ENCODE data around the gene CD274.
"Not testable (repeated sequence)": the region's sequence is repeated elsewhere in the genome, so short reads cannot be mapped to it uniquely, and the experiment has no call there.

CD274 gene

DNA sequence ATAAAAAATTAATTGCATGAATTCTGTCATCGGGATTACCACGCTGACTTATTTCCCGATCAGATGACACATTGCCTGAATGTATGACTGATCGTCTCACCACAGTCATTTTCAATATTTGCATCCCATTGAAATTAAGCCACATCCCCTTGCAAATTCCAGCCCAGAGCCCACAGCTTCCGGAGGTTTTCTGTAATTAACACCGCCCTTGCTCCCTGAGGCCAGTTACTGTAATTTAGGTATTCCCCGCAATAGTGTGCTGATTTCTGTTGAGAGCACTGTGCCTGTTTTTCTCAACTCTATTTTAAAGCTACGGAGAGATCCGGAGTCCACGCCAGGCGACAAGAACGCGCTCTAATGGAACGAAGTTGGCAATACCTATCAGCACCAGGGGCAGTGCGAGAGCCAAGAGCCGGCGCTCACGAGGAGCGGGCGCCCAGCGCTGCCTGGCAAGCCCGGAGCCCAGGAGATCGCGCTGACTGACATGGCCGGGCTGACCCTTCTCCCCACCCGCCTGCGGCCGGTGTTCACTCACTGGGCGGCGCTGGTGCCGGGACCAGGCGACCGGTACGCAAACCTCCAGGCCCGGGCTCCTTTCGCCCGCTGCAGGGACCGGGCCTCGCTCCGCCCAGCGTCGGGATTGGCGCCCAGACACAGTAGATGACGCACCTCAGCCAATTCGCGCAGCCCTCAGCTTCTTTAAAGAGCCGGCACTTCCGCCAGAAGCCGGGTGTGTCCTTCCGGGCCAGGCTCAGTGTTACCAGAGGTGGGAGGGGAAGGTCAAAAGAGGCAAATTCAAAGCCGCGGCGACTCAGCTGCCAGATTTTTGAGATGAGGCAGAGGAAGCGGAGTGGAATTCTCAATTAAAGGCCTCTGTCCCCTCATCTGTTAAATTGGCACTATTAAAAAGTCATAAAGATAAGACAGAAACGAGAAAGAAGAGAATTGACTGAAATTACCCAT, 12.8 kb upstream of the CD274 start, which contains the start of gene PLGRKT:
TSS of gene PLGRKT (minus strand) at position 672 of the 963 bp plus-strand sequence. CDS start 5,948 bp downstream, outside the sequence.
- DNase-seq (ENCODE audit: low spot score): peak; percentile 87

DNA sequence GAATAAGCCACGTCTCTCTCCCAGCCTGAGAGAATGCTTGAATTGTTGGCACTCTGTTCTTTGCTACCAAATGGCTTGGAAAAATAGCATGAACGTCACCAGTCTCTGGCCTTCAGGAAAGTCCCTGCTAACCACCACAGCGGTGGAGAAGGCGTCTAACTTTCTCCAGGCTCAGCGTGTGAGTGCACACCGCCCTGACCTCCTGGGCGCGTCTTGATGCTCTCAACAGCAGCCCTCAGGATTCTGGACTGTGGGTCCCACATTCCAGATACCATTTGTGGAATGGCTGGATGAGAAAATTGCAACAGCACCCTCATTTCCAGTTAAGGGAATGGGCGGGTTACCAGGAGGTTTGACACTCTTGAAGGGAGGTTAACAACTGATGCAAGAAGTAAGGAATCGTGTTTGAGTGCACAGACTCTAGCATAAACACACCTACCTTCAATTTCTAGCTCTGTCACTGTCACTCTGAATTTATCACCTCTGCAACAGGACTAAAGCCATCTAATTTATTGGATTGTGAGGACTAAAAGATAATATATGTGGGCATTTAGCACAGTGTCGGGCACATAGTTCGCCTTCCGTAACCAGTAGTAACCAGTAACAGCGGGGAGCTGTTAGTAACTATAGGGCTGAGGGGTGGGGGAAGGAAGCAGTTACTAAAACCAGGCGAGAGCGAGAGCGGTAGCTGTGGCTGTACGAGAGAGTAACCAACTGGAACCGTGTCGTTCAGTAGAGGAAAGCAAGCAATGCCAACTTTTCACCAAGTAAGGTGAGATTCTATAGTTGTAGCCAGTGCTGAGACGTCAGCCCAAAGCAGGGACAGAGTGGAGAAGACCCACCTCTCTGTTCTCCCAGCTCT, 11.8 kb upstream of the CD274 start:
- no peak for DNase-seq (ENCODE audit: low spot score)

DNA sequence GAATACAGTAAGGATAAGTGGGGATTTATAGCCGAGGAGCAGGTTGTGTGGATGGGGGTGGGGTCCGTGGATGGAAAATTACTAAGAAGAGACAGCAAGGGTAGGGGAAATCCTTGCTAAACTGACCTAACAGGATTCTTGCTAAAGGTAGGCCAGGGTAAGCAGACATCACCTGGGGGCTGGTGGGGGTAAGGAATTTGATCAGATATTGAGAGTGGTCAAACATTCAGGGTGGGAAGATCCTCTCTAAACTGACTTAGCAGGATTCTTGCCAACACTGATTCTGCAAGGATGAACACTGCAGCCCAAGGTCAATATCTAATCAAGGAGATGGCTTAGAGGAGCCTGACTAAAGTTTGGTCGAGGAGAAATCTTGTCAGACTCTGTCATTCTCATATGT, 9.9 kb upstream of the CD274 start:
- no peak for DNase-seq (ENCODE audit: low spot score)

DNA sequence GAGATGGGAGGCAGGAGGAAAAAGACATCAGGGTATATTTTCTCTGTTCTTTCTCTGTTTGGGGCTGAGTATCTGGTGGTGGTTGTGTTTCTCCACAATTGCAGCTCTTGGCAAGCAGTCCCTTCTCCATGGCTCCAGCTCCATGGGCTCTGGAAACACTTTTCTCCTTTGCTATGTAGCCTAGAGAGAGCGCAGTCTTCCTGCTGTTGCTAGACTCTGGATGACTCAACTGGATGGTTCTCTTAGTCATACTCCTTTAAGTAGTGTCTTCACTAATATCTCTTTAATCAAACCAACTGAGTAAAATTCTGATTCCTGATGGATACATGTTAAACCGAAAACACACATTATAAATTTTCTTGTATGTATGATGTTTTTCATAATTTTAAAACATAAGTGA, 9.3 kb upstream of the CD274 start:
- DNase-seq (ENCODE audit: low spot score): no peak

DNA sequence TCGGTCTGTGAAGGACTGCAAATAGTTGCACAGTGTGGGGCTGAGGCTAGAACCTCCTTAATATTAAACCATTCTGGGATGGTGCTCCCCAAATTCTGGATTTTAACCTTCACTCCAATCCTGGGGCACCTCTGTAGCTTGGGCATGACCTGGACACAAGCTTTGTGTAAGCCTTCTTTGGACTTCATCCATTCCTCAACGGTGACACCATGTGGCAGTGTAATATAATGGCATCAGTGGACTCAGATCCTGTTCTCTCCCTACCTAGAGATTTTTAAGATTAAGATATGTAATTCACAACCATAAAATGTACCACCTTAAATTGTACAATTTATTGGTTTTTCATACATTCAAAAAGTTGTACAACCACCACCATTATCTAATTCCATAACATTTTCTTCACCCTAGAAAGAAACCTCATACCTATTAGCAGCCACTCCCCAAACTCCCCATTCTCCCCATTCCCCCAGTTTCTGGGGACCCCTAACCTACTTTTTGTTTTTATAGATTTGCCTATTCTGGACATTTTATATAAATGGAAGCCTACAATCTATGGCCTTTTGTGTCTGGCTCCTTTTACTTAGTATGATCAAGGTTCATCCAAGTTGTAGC, 7.8 kb upstream of the CD274 start:
- DNase-seq (ENCODE audit: low spot score): peak; percentile 28

DNA sequence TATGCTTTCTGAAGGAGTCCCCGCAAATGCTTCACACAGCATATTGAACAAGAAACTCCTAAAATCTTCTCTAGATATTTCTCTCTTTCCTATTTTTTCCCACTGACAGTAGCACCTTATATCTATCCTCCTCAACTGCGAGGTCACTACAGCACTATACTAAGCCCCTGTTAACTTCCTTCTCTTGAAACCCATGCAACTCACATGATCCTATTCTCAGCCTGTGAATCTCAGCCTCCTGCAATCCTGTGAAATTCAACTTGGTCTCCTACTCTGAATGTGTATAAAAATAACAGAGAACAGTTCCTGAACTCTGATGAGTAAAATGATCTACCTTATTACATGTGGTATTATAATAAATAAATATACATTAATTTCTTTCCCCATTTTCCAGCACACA, 6.5 kb upstream of the CD274 start:
- DNase-seq (ENCODE audit: low spot score): no peak

DNA sequence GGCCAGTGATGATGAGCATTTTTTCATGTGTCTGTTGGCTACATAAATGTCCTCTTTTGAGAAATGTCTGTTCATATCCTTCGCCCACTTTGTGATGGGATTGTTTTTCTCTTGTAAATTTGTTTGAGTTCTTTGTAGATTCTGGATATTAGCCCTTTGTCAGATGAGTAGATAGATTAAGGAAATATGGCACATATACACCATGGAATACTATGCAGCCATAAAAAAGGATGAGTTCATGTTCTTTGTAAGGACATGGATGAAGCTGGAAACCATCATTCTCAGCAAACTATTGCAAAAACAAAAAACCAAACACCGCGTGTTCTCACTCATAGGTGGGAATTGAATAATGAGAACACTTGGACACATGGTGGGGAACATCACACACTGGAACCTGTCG, 5.2 kb upstream of the CD274 start:
- DNase-seq (ENCODE audit: low spot score): not testable (repeated sequence)

DNA sequence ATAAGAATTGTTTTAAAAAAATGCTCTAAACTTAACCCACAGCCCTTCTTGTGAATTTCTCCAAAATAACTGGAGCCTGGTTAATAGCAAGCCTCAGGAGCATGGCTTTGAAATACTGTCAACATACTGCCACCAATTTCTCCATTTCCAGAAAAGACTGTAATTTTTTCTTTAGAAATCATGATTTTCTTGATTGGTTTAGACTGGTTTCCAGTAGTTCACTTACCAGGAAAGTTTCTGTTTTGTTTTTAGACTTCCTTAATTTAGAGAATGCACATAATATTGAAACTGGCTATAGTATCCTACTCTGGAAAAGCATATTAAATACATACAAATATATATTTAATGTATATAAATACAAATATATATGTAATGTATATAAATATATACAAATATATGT, 4.5 kb upstream of the CD274 start:
- no peak for DNase-seq (ENCODE audit: low spot score)

DNA sequence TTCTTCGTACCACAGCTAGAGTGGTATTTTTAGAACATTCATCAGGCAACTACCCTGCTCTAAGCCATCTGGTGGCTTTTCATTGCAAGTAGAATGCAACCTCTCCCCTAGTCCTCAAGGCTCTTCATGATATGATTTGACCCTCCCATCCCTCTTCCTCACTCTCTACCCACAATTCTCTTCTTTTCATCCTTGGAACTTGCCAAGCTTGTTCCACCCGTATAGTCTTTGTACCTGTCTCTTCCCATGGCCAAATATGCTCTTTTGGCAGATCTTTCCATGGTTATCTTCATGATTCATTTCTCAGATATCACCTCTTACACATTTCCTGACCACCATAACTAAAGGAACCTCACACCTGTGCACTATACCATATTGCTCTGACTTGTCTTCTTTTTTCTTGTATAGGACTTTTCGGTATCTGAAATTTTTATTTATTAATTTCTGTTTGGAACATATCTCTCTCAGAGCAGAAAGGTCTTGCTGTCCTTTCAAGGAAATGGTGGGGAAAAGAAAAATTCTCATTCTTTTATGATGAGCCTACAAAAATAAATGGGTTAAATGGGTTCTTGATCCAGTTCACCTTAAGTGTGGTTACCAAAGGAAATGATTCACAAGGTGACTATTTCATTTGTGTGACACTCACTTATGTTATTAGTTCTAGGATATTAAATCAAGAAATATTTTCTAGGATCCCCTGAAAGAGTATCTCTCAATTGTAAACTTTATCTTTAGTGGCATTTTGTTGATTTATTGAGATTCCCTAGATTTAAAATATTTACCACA, 3.7 kb upstream of the CD274 start:
- DNase-seq (ENCODE audit: low spot score): no peak

DNA sequence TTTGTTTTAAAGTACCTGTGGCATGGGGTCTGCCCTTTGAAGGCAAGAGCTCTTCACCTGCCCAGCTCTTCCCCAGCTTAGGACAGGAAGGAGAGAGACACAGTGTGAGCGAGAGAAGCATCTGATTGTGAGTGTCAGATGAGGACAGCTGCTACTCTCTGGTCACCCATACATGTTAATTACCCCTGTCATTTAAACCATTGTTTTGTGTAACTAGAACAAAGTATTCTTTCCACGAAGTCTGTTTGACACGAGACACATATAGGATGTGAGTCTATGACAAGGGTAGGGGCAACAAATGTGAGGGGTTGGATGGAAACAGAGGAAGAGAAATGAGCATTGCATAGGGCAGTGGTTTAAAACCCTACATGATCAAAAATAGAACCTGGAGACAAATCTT, 3.0 kb upstream of the CD274 start:
- DNase-seq (ENCODE audit: low spot score): no peak

DNA sequence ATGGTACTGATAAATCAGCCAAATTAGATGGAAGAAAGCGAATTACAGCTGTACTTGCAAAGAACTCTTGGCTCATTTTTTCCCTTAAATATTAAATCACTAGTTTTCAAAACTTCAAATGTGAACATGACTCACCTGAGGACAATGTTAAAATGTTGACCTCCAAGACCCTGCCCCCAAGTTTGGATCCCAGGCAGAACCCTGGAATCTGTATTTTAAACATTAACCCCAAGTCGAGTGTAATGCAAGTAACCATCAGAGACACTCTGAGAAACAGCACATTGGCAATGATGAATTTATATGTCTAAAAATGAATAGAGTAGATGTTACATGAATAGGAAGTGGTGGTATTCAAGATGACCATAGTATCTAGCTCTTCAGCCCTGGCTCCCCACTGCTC, 2.3 kb upstream of the CD274 start:
- no peak for DNase-seq (ENCODE audit: low spot score)

DNA sequence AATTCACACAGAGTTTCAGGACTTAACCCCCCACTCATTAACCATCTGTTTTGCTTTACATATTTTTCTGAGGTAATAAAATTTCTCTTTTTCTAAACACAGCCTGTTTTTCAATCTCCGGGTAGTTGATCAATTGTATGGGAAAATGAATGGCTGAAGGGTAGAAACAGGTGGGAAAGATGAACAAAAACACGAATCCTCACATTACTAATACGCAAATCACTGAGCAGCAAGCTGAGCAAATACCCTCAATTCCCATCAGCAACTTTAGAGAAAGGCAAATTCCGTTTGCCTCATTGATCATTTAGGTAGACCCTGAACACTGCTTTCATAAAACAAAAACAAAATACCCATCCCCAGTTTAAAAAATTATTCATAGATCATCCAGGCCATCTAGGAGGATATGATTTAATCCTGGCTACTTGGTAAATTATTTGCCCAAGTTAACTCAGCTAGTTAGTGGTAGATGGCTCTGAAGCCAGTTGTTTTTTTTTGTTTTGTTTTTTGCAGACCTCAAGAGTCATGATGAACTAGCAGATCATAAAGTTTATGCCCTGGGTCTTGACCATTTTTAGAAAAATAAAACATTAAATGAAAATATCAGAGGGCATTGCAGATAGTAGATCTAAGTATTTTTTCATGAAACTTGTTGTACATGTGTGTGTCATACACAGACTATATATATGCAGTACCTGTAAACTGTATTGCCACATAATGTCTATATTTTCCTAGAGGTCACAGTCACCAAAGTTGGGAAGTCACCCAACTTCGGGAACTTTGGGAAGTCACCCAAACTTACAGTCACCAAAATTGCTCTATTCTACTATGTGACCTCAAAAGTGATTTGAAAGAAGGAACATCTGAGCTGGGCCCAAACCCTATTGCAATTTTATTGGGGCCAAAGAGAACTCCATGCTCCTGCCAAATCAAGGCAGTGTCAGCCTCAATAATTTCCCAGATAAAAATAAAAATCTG, 1.6 kb upstream of the CD274 start:
- DNase-seq (ENCODE audit: low spot score): no peak

DNA sequence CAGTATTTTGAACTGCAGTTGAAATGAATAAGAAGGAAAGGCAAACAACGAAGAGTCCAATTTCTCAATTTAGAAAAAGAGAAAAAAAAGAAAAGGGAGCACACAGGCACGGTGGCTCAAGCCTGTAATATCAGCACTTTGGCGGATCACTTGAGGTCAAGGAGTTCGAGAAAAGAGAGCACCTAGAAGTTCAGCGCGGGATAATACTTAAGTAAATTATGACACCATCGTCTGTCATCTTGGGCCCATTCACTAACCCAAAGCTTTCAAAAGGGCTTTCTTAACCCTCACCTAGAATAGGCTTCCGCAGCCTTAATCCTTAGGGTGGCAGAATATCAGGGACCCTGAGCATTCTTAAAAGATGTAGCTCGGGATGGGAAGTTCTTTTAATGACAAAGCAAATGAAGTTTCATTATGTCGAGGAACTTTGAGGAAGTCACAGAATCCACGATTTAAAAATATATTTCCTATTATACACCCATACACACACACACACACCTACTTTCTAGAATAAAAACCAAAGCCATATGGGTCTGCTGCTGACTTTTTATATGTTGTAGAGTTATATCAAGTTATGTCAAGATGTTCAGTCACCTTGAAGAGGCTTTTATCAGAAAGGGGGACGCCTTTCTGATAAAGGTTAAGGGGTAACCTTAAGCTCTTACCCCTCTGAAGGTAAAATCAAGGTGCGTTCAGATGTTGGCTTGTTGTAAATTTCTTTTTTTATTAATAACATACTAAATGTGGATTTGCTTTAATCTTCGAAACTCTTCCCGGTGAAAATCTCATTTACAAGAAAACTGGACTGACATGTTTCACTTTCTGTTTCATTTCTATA, 602 bp upstream of the CD274 start:
- no peak for DNase-seq (ENCODE audit: low spot score)

DNA sequence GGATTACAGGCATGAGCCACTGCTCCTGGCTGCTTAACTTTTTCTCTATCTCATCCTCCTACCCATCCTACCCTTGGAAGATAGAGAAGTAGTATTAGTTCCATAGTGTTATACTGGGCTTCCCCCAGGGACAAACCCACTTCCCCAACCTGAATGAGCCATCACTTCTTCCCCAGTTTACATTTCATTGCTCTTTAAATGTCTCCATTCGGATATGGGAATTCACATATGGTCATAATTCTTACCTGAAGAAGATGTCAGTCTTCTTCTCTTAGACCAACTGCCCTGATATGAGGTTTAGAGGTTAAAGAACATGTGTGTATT, 1.9 kb downstream of the CD274 start:
- DNase-seq (ENCODE audit: low spot score): no peak

DNA sequence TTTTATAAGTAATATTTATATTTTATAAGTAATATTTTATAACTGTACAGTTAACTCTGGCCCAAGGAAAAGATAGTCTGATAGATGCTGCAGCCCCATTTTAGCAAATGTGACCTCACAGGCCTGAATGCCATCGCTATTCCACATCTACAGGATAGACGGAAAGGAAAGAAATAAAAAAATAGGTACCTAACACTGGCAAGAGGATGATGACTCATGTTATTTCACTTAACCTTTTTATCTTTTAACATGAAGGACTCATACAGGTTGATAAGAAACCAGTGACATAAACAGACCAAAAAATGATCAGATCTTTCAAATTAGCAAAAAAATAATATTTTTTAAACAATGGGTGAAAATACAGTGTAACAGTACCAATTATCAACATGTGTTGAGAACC, 2.7 kb downstream of the CD274 start:
- no peak for DNase-seq (ENCODE audit: low spot score)

DNA sequence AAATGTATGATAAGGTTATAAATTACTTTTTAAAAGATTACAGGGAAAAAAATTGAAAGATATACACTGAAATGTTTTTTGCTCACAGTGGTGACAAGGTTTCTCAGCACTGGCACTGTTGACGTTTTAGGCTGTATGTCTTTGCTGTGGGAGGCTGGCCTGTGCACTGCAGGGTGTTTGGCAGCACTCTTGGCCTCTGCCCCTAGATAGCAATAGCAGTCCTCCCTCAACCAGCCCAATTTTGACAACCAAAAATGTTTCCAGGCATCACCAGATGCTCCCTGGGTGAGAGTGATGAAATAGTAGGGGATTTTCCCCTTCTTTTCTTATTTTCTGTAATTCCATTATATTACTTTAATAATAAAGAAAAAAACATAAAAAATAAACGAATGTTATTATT, 3.3 kb downstream of the CD274 start:
- DNase-seq (ENCODE audit: low spot score): no peak

DNA sequence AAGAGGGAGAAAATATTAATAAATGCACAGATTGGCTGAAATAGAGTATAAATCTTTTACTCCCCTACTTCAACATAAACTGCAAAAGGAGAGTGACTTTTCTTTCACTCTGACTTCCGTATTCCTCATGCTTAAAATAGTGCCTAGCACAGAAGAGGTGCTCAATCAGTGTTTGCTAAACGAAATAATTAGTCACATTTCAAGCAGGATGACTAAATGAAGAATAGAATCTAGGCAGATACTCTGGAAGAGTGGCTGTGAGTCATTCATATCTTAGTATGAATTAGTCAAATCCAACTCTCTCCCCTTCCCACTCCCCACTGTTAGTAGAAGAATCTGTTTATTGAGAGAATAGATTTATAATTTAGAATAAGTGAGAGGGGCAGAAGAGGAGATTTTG, 4.8 kb downstream of the CD274 start:
- DNase-seq (ENCODE audit: low spot score): no peak

DNA sequence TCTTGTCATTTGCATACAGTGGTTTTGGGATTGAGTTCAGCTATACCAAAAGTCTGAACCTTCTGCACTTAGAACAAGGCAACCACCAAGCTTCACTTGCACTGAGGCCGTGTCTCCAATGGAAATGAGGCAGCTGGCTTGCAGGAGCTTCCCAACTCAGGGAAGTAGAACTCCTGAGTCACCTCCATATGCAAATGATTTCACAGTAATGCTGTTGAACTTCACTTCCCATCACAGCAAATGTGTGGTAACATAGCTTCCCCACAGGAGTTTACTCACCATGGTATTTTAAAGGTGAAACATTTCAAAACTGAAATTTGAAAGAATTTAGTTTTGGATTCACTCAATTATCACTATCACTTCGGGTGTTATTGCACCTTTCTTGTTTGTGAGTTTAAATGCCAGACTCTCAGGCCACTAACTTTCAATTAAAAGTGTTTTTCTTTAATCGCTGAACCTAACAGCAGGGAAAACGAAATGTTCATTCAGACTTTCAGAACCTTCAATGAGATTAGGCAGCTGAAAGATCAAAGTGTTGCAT, 9.0 kb downstream of the CD274 start:
- no peak for DNase-seq (ENCODE audit: low spot score)

DNA sequence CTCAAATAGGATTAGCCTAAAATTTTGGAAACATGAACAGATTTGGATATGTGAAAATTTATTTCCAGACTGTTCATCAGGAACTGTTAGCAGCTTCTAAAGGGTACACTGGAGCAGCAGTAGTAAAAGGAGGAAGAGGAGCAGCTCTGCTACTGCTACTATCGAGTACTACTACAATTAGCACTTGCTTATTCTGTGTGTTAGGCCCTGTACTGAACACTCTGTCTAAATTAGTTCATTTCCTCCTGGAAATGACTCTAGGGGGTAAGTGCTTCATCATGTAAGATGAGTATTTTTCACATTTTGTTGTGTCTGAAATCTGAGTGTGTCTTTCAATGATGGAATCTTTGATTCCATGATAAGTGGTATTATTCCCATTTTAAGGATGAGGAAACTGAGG, 9.8 kb downstream of the CD274 start:
- DNase-seq (ENCODE audit: low spot score): no peak

Data from SK-N-DZ (cell line).